NCI-H460 (cell line): ENCODE measurements around the gene PTPRD. TPM values are rescaled to one million over a fixed set of nuclear protein-coding genes. Genes with fewer than 3 reads are reported as not detected.

Experiments
- DNase-seq: peaks from one replicate; pipeline ENCODE4 v3.0.0-alpha.2; 2016; ENCODE audit warnings: low read depth; ENCODE audit errors: extremely low read depth
- total RNA-seq: library from RNA; depleted of rRNA; stranded (reverse); fragments of >200 nt; shearing (Covaris generic); gene quantifications from 2 replicates; pipeline ENCODE4 v1.2.3, GENCODE V29; 2014

Gene PTPRD
- total RNA-seq, 1 experiment from 2014 or later = 45.3 TPM

GRCh38 chr9:8772302-8772701 is 1840.5 kb downstream of the PTPRD start:
- no peak for DNase-seq

- no peak for DNase-seq
Observed at GRCh38 chr9:8769153-8769552, 1843.6 kb downstream of the PTPRD start.

GRCh38 chr9:8766096-8766495 is 1846.7 kb downstream of the PTPRD start:
- DNase-seq = no peak

GRCh38 chr9:8764051-8764450 is 1848.8 kb downstream of the PTPRD start:
- peak; percentile 43 for DNase-seq

GRCh38 chr9:8762479-8763085 is 1850.2 kb downstream of the PTPRD start:
- no peak for DNase-seq

- DNase-seq = no peak
Observed at GRCh38 chr9:8760000-8760767, 1852.6 kb downstream of the PTPRD start.

GRCh38 chr9:8757881-8758280 is 1854.9 kb downstream of the PTPRD start:
- DNase-seq = no peak

- no peak for DNase-seq
Observed at GRCh38 chr9:8754751-8755150, 1858.1 kb downstream of the PTPRD start.

GRCh38 chr9:8751406-8751930 is 1861.3 kb downstream of the PTPRD start:
- DNase-seq = no peak

GRCh38 chr9:8750639-8751051 is 1862.2 kb downstream of the PTPRD start:
- DNase-seq = no peak

GRCh38 chr9:8745347-8745746 is 1867.5 kb downstream of the PTPRD start:
- no peak for DNase-seq

- DNase-seq = no peak
Observed at GRCh38 chr9:8738945-8739344, 1873.9 kb downstream of the PTPRD start.

- no peak for DNase-seq
Observed at GRCh38 chr9:8736805-8737204, 1876.0 kb downstream of the PTPRD start.

GRCh38 chr9:8734760-8735159 is 1878.0 kb downstream of the PTPRD start:
- no peak for DNase-seq

GRCh38 chr9:8733131-8733954 is 1879.5 kb downstream of the PTPRD start:
- DNase-seq = peak; percentile 36

GRCh38 chr9:8732367-8733075 is 1880.3 kb downstream of the PTPRD start:
- no peak for DNase-seq

- DNase-seq = no peak
Observed at GRCh38 chr9:8730618-8731017, 1882.2 kb downstream of the PTPRD start.

- DNase-seq = no peak
Observed at GRCh38 chr9:8728910-8729309, 1883.9 kb downstream of the PTPRD start.

- DNase-seq = no peak
Observed at GRCh38 chr9:8727191-8727590, 1885.6 kb downstream of the PTPRD start.

- DNase-seq = no peak
Observed at GRCh38 chr9:8726692-8727091, 1886.1 kb downstream of the PTPRD start.

GRCh38 chr9:8725635-8726034 is 1887.2 kb downstream of the PTPRD start:
- no peak for DNase-seq
